Breast epithelium (tissue), 4 donors: ENCODE measurements around the gene MUC4. TPM values are rescaled to one million over a fixed set of nuclear protein-coding genes. Genes with fewer than 3 reads are reported as not detected.

ENCODE experiments used
- DNase-seq, 2 donors: peaks; one replicate each; pipeline ENCODE4 v3.0.0-alpha.2; 2019; ENCODE audit warnings: low spot score in 2 of 2
- H3K27ac ChIP-seq, 2 donors: fragments of 200-600 bp; sonication (generic) in 1 of 2; one replicate each; pipeline ENCODE4 v1.5.1; 2016 to 2019; ENCODE audit warnings: mild to moderate bottlenecking in 1 of 2
- H3K27me3 ChIP-seq, 2 donors: fragments of 200-600 bp; sonication (generic) in 1 of 2; one replicate each; pipeline versions ENCODE4 v1.5.1 to v1.6.0; 2017 to 2019; ENCODE audit warnings: control low read depth in 1 of 2, mild to moderate bottlenecking in 1 of 2
- H3K36me3 ChIP-seq: fragments of 200-600 bp; one replicate; pipeline ENCODE4 v1.5.1; 2019
- H3K4me1 ChIP-seq, 2 donors: fragments of 200-600 bp; sonication (generic); one replicate each; pipeline ENCODE4 v1.5.1; 2016 to 2019; ENCODE audit warnings: control low read depth in 1 of 2
- H3K4me3 ChIP-seq, 3 donors: fragments of 200-600 bp; sonication (generic); 1 replicate in 2 of 3; 2 replicates in 1 of 3; pipeline ENCODE4 v1.5.1; 2016 to 2019; ENCODE audit warnings: mild to moderate bottlenecking in 3 of 3, moderate library complexity in 2 of 3
- H3K9me3 ChIP-seq, 2 donors: fragments of 200-600 bp; sonication (generic) in 1 of 2; one replicate each; pipeline ENCODE4 v1.5.1; 2016 to 2019; ENCODE audit warnings: control low read depth in 1 of 2
- CTCF ChIP-seq, 3 donors: fragments of 450-650 bp; IDR thresholded peaks; one replicate each; pipeline ENCODE4 v1.5.1; 2016 to 2017; ENCODE audit warnings: antibody characterized with exemption in 3 of 3, mild to moderate bottlenecking in 3 of 3, moderate library complexity in 3 of 3
- POLR2A ChIP-seq: fragments of 450-650 bp; IDR thresholded peaks from one replicate; pipeline ENCODE4 v1.6.1; 2016; ENCODE audit warnings: antibody characterized with exemption, mild to moderate bottlenecking, moderate library complexity
- POLR2AphosphoS5 ChIP-seq, 3 donors: sonication (generic); formaldehyde crosslinking; IDR thresholded peaks; one replicate each; pipeline ENCODE4 v1.6.1; 2017; ENCODE audit warnings: antibody characterized with exemption in 3 of 3
- intact Hi-C: fragments of 100-400 bp; cut with DNase I; formaldehyde crosslinking; loops from one replicate; pipeline ENCODE4 v1.15.1; 2023; ENCODE audit warnings: low total_unique reads
- total RNA-seq, 3 donors: library from RNA; depleted of rRNA; stranded (reverse); fragments of >200 nt; gene quantifications; one replicate each; pipeline ENCODE4 v1.1.0, GENCODE V29; 2016

MUC4 gene
- total RNA-seq, 3 donors from 2014 or later = under 0.01 to 1.3 TPM; not detected in 1

GRCh38 chr3:195758721-195759353 is 52.9 kb downstream of the MUC4 start:
- Histone ChIP-seq H3K4me3 (no peak overlapping the region), H3K4me1 (peaks cover 0 to 9% of the 10 kb centered on the region in 2 donors), H3K27ac (no peak overlapping the region), H3K27me3 (peaks cover 0 to 21% of the 10 kb centered on the region in 2 donors), H3K36me3 (no peaks in the 10 kb centered on the region), H3K9me3 (no peaks in the 10 kb centered on the region)
- DNase-seq = no peak
- intact Hi-C loops = no loop called here
- TF ChIP-seq POLR2A = no peak
- TF ChIP-seq CTCF (IDR thresholded peaks at IDR 0.05) = no peak
- TF ChIP-seq POLR2AphosphoS5 (IDR thresholded peaks at IDR 0.05) = no peak

GRCh38 chr3:195757827-195758226 is 53.9 kb downstream of the MUC4 start:
- no peaks in the 10 kb centered on the region for H3K9me3 ChIP-seq
- no peaks in the 10 kb centered on the region for H3K36me3 ChIP-seq
- H3K4me3 ChIP-seq = peak overlapping the region in 1 of 3 donors; percentile 27
- H3K27me3 ChIP-seq = peaks cover 0 to 21% of the 10 kb centered on the region in 2 donors
- peaks cover 0 to 9% of the 10 kb centered on the region in 2 donors for H3K4me1 ChIP-seq
- no peak for DNase-seq
- no peak for TF ChIP-seq CTCF (IDR thresholded peaks at IDR 0.05)
- no peak for TF ChIP-seq POLR2A
- no peak for TF ChIP-seq POLR2AphosphoS5 (IDR thresholded peaks at IDR 0.05)
- no peak overlapping the region for H3K27ac ChIP-seq
- intact Hi-C loops = no loop called here

- H3K4me1 ChIP-seq = peaks cover 0 to 9% of the 10 kb centered on the region in 2 donors
- H3K36me3 ChIP-seq = no peaks in the 10 kb centered on the region
- no peak for TF ChIP-seq POLR2AphosphoS5 (IDR thresholded peaks at IDR 0.05)
- intact Hi-C loops = no loop called here
- peak in 1 of 2 donors; percentile 41 for DNase-seq
- H3K4me3 ChIP-seq = peak overlapping the region in 1 of 3 donors; percentile 27
- H3K27ac ChIP-seq = no peak overlapping the region
- H3K27me3 ChIP-seq = peaks cover 0 to 21% of the 10 kb centered on the region in 2 donors
- H3K9me3 ChIP-seq = no peaks in the 10 kb centered on the region
Measured at GRCh38 chr3:195757438-195757770, 54.3 kb downstream of the MUC4 start.

- Histone ChIP-seq H3K9me3 (no peaks in the 10 kb centered on the region), H3K4me1 (peaks cover 0 to 9% of the 10 kb centered on the region in 2 donors), H3K27me3 (peaks cover 0 to 13% of the 10 kb centered on the region in 2 donors), H3K27ac (no peak overlapping the region), H3K4me3 (no peak overlapping the region), H3K36me3 (no peaks in the 10 kb centered on the region)
- no peak for DNase-seq
- intact Hi-C loops = no loop called here
- TF ChIP-seq CTCF (IDR thresholded peaks at IDR 0.05) (no peak), POLR2AphosphoS5 (IDR thresholded peaks at IDR 0.05) (no peak), POLR2A (no peak)
Measured at GRCh38 chr3:195755791-195756676, 55.7 kb downstream of the MUC4 start.

- H3K4me1 ChIP-seq = peaks cover 0 to 9% of the 10 kb centered on the region in 2 donors
- H3K27ac ChIP-seq = no peak overlapping the region
- no peak for DNase-seq
Measured at GRCh38 chr3:195755391-195755790, 56.3 kb downstream of the MUC4 start.

More at GRCh38 chr3:195755391-195755790, 56.3 kb downstream of the MUC4 start:
- intact Hi-C loops = no loop called here
- TF ChIP-seq POLR2A = no peak
- no peak for TF ChIP-seq CTCF (IDR thresholded peaks at IDR 0.05)
- no peak for TF ChIP-seq POLR2AphosphoS5 (IDR thresholded peaks at IDR 0.05)
- H3K9me3 ChIP-seq = no peaks in the 10 kb centered on the region
- H3K27me3 ChIP-seq = peaks cover 0 to 13% of the 10 kb centered on the region in 2 donors
- H3K4me3 ChIP-seq = no peak overlapping the region
- H3K36me3 ChIP-seq = no peaks in the 10 kb centered on the region
